HG03558 (cell line): ENCODE results near the gene N4BP2.
"Not testable (repeated sequence)": the region's sequence is repeated elsewhere in the genome, so short reads cannot be mapped to it uniquely, and the experiment has no call there.

Experiments
- ATAC-seq: cut with Tn5 transposase; IDR thresholded peaks from one replicate; pipeline ENCODE4 v1.9.1; 2021; ENCODE audit warnings: moderate number of reproducible peaks; ENCODE audit not compliant: unreplicated experiment; ENCODE audit errors: extremely low read depth

The N4BP2 gene

GRCh38 chr4:40086421-40086820 lies 29.8 kb downstream of the N4BP2 start:
- no peak for ATAC-seq

- no peak for ATAC-seq
These were observed 31.2 kb downstream of the N4BP2 start for GRCh38 chr4:40087799-40088366.

- ATAC-seq, result not testable (repeated sequence)
These were observed 36.8 kb downstream of the N4BP2 start for GRCh38 chr4:40093400-40093799.

- ATAC-seq, result no peak
These were observed 42.4 kb downstream of the N4BP2 start for GRCh38 chr4:40099010-40099409.

- not testable (repeated sequence) for ATAC-seq
These were observed 50.5 kb downstream of the N4BP2 start for GRCh38 chr4:40107150-40107549.

- no peak for ATAC-seq
These were observed 55.6 kb downstream of the N4BP2 start for GRCh38 chr4:40112027-40112792.

GRCh38 chr4:40114206-40114605 lies 57.6 kb downstream of the N4BP2 start:
- no peak for ATAC-seq

GRCh38 chr4:40118861-40119260 lies 62.2 kb downstream of the N4BP2 start:
- ATAC-seq, result no peak

GRCh38 chr4:40119344-40119743 lies 62.7 kb downstream of the N4BP2 start:
- ATAC-seq, result no peak

GRCh38 chr4:40121515-40121914 lies 64.9 kb downstream of the N4BP2 start:
- ATAC-seq, result no peak

- no peak for ATAC-seq
These were observed 66.3 kb downstream of the N4BP2 start for GRCh38 chr4:40122941-40123340.

- ATAC-seq, result no peak
These were observed 68.0 kb downstream of the N4BP2 start for GRCh38 chr4:40124690-40125089.

- no peak for ATAC-seq
These were observed 73.9 kb downstream of the N4BP2 start for GRCh38 chr4:40130401-40131036.

GRCh38 chr4:40132816-40133215 lies 76.2 kb downstream of the N4BP2 start:
- no peak for ATAC-seq

- no peak for ATAC-seq
These were observed 77.7 kb downstream of the N4BP2 start for GRCh38 chr4:40134206-40134917.

- ATAC-seq, result not testable (repeated sequence)
These were observed 79.6 kb downstream of the N4BP2 start for GRCh38 chr4:40136202-40136601.

- no peak for ATAC-seq
These were observed 83.5 kb downstream of the N4BP2 start for GRCh38 chr4:40140196-40140595.

- not testable (repeated sequence) for ATAC-seq
These were observed 83.9 kb downstream of the N4BP2 start for GRCh38 chr4:40140597-40140996.

GRCh38 chr4:40143926-40144508 lies 87.4 kb downstream of the N4BP2 start:
- ATAC-seq, result no peak

- ATAC-seq, result no peak
These were observed 88.1 kb downstream of the N4BP2 start for GRCh38 chr4:40144716-40145115.
